B cell (primary cell): ENCODE results near the gene PRIMPOL. TPM values are rescaled to one million over a fixed set of nuclear protein-coding genes. Genes with fewer than 3 reads are reported as not detected.
"Not testable (repeated sequence)": the region's sequence is repeated elsewhere in the genome, so short reads cannot be mapped to it uniquely, and the experiment has no call there.

Source experiments
- ATAC-seq: fragments of 200-7000 bp; cut with Tn5 transposase; one replicate; pipeline ENCODE4 v1.10.0; 2021; ENCODE audit warnings: low read depth, mild to moderate bottlenecking, moderate number of reproducible peaks, moderate library complexity
- CTCF ChIA-PET: fragments of 350-600 bp; sonication (Branson Sonifier 250); formaldehyde crosslinking; loops from one replicate; lab custom pipeline; 2021; ENCODE audit warnings: antibody characterized with exemption, inconsistent platforms; lab: Charles Lee
- POLR2A ChIA-PET: fragments of 350-600 bp; sonication (Branson Sonifier 250); formaldehyde crosslinking; loops from one replicate; lab custom pipeline; 2021; ENCODE audit warnings: antibody characterized with exemption; lab: Charles Lee
- DNase-seq: peaks from one replicate; pipeline ENCODE4 v3.0.0; 2013
- H2AFZ ChIP-seq: 2 replicates; pipeline ENCODE4 v1.6.1; 2012; ENCODE audit warnings: mild to moderate bottlenecking, low read depth, low read length; ENCODE audit not compliant: insufficient read depth, poor library complexity, severe bottlenecking
- H3K27ac ChIP-seq, 2 donors: 1 replicate in 1 of 2; 2 replicates in 1 of 2; pipeline ENCODE4 v1.5.1; 2012 to 2013; ENCODE audit warnings: low read length in 2 of 2, mild to moderate bottlenecking in 2 of 2, moderate library complexity in 1 of 2
- H3K27me3 ChIP-seq, 4 experiments: fragments of 200-600 bp in 1 of 4; sonication (generic) in 1 of 4; replicated peaks in 1 of 4; 1 replicate in 2 of 4; 2 replicates in 2 of 4; pipeline versions ENCODE4 v1.6.1 to v1.7.0; 2013 to 2016; ENCODE audit warnings: low read length in 3 of 4, mild to moderate bottlenecking in 2 of 4, mixed read lengths in 1 of 4, moderate library complexity in 1 of 4; ENCODE audit not compliant: insufficient read depth in 4 of 4, control insufficient read depth in 3 of 4; ENCODE audit errors: control extremely low read depth in 1 of 4
- H3K36me3 ChIP-seq, 2 experiments: replicated peaks in 1 of 2; 1 replicate in 1 of 2; 2 replicates in 1 of 2; pipeline versions ENCODE4 v1.6.1 to v1.7.1; 2013; ENCODE audit warnings: low read length in 1 of 2; ENCODE audit not compliant: insufficient read depth in 2 of 2, control insufficient read depth in 1 of 2; ENCODE audit errors: control extremely low read depth in 1 of 2, extremely low read depth in 1 of 2
- H3K4me1 ChIP-seq, 2 donors: fragments of 200-600 bp in 1 of 2; sonication (generic) in 1 of 2; 1 replicate in 1 of 2; 2 replicates in 1 of 2; pipeline versions ENCODE4 v1.5.1 to v1.6.1; 2013 to 2017; ENCODE audit warnings: low read length in 2 of 2; ENCODE audit not compliant: control insufficient read depth in 2 of 2, insufficient read depth in 2 of 2
- H3K4me2 ChIP-seq: replicated peaks from 2 replicates; pipeline ENCODE3; 2012; ENCODE audit warnings: mild to moderate bottlenecking, low read depth, low read length; ENCODE audit not compliant: poor library complexity, severe bottlenecking
- H3K4me3 ChIP-seq, 5 experiments: fragments of 200-600 bp in 1 of 5; sonication (generic) in 1 of 5; 1 replicate in 3 of 5; 2 replicates in 2 of 5; pipeline versions ENCODE4 v1.5.1 to v1.7.0; 2011 to 2016; ENCODE audit warnings: low read length in 4 of 5, mild to moderate bottlenecking in 4 of 5, low read depth in 2 of 5, control low read depth in 1 of 5, moderate library complexity in 1 of 5; ENCODE audit not compliant: insufficient read depth in 1 of 5; ENCODE audit errors: control extremely low read depth in 1 of 5, extremely low read depth in 1 of 5
- H3K79me2 ChIP-seq: fragments of 200-600 bp; sonication (generic); one replicate; pipeline ENCODE4 v1.6.0; 2016; ENCODE audit warnings: low read length; ENCODE audit not compliant: control insufficient read depth, insufficient read depth
- H3K9ac ChIP-seq: fragments of 200-600 bp; sonication (generic); 2 replicates; pipeline ENCODE4 v1.6.1; 2017; ENCODE audit warnings: mild to moderate bottlenecking, low read length, moderate library complexity
- H3K9me3 ChIP-seq, 3 donors: one replicate each; pipeline versions ENCODE4 v1.6.1 to v1.7.1; 2013; ENCODE audit warnings: low read length in 2 of 3; ENCODE audit not compliant: control insufficient read depth in 2 of 3, insufficient read depth in 1 of 3; ENCODE audit errors: control extremely low read depth in 1 of 3
- H4K20me1 ChIP-seq: 2 replicates; pipeline ENCODE4 v1.6.0; 2012; ENCODE audit warnings: mild to moderate bottlenecking, low read length; ENCODE audit not compliant: insufficient read depth, control insufficient read depth, poor library complexity, severe bottlenecking
- H3K27ac Mint-ChIP-seq: one replicate; pipeline ENCODE4 v1.8.0; 2021; ENCODE audit warnings: mixed read lengths
- H3K27me3 Mint-ChIP-seq: one replicate; pipeline ENCODE4 v1.8.0; 2021; ENCODE audit warnings: mixed read lengths
- H3K4me1 Mint-ChIP-seq: one replicate; pipeline ENCODE4 v1.8.0; 2021; ENCODE audit warnings: mixed read lengths
- H3K4me3 Mint-ChIP-seq: one replicate; pipeline ENCODE4 v1.8.0; 2021; ENCODE audit warnings: mixed read lengths
- H3K9me3 Mint-ChIP-seq: one replicate; pipeline ENCODE4 v1.8.0; 2022; ENCODE audit warnings: mixed read lengths; ENCODE audit not compliant: insufficient read depth
- CTCF ChIP-seq: fragments of 200-600 bp; IDR thresholded peaks from one replicate; pipeline ENCODE4 v1.8.0; 2022; ENCODE audit warnings: antibody characterized with exemption, mild to moderate bottlenecking
- EZH2 ChIP-seq: IDR thresholded peaks from 2 replicates; pipeline ENCODE4 v1.6.1; 2012; ENCODE audit warnings: borderline replicate concordance, low read depth, mild to moderate bottlenecking, moderate library complexity, low read length; ENCODE audit not compliant: insufficient read depth, poor library complexity, severe bottlenecking
- WGBS: methylation state at CpG from one replicate; pipeline ENCODE4 v1.1.5; 2013; ENCODE audit warnings: missing lambda C conversion rate; ENCODE audit not compliant: insufficient coverage; 5-methylcytosine and 5-hydroxymethylcytosine counted together
- intact Hi-C: fragments of 100-400 bp; cut with micrococcal nuclease; formaldehyde crosslinking; loops from one replicate; pipeline ENCODE4 v1.10.0; 2022
- polyA plus RNA-seq: library from polyadenylated mRNA; depleted of rRNA; stranded (reverse); fragments of >200 nt; gene quantifications from 2 replicates; pipeline ENCODE4 v1.2.3, GENCODE V29; 2012
- total RNA-seq, 2 donors: library from RNA; stranded (reverse); fragments of 120-200 nt in 1 of 2; gene quantifications; 1 replicate in 1 of 2; 2 replicates in 1 of 2; pipeline versions ENCODE4 v1.2.3 to v1.2.4, GENCODE V29; 2013 to 2022

The PRIMPOL gene
- total and polyA plus RNA-seq, 2 donors (not counting 1 experiment from before 2014, with no cell fraction given), result 15.4 to 16.3 TPM

DNA sequence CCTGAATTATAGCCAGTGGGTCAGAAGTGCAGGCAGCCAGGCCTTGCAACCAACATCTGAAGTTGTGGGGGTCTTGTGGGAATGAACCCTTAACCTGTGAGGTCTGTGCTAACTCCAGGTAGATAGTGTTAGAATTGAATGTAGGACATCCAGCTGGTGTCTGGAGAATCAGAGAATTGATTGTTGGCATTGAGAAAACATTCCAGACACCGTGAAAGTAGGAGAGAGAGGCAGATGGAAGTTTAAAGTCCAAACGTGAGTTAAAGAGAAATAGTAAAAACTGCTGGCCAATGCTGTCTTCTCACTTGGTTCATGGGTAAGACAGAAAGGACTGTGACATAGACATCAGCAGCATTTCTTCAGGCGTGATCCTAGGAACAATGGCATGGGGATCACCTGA, 28.0 kb upstream of the PRIMPOL start:
- H4K20me1 ChIP-seq, result no peaks in the 10 kb centered on the region
- 98% methylated on average over 3 of the region's 3 CpGs for WGBS
- no peaks in the 10 kb centered on the region for H3K9me3 ChIP-seq
- no peak overlapping the region for H3K27ac Mint-ChIP-seq
- ChIA-PET POLR2A (no interaction called here), CTCF (no interaction called here)
- no peak overlapping the region for H3K9ac ChIP-seq
- TF ChIP-seq EZH2, result no peak
- no peak for TF ChIP-seq CTCF
- no peaks in the 10 kb centered on the region for H3K27me3 ChIP-seq
- no peaks in the 10 kb centered on the region for H3K27me3 Mint-ChIP-seq
- H3K27ac ChIP-seq, result no peak overlapping the region
- no peak for DNase-seq
- H3K9me3 Mint-ChIP-seq, result no peaks in the 10 kb centered on the region
- peaks cover 0 to 2% of the 10 kb centered on the region in 2 experiments for H3K36me3 ChIP-seq
- H3K4me2 ChIP-seq, result no peak overlapping the region
- no peak overlapping the region for H3K4me3 ChIP-seq
- no peak overlapping the region for H2AFZ ChIP-seq
- no peak overlapping the region for H3K4me3 Mint-ChIP-seq
- intact Hi-C loops, result no loop called here
- no peak for ATAC-seq
- H3K4me1 Mint-ChIP-seq, result peaks cover 23% of the 10 kb centered on the region
- peaks cover 0 to 4% of the 10 kb centered on the region in 2 donors for H3K4me1 ChIP-seq
- no peaks in the 10 kb centered on the region for H3K79me2 ChIP-seq

- ATAC-seq, H3K27me3 Mint-ChIP-seq, POLR2A ChIA-PET, H3K4me2 ChIP-seq, H3K9ac ChIP-seq, H3K9me3 ChIP-seq, H2AFZ ChIP-seq, H3K79me2 ChIP-seq, H3K4me3 ChIP-seq, H4K20me1 ChIP-seq, H3K27ac ChIP-seq, intact Hi-C loops, H3K9me3 Mint-ChIP-seq, H3K27ac Mint-ChIP-seq, H3K4me1 ChIP-seq, H3K27me3 ChIP-seq, DNase-seq: not testable (repeated sequence)
- CTCF ChIA-PET, result interaction anchor here (0.9 kb wide), 1 partner anchor 360 kb away, joined by 3 read pairs; no protein-coding TSS in a partner anchor
- H3K36me3 ChIP-seq, result peaks cover 0 to 24% of the 10 kb centered on the region in 2 experiments
- peaks cover 10% of the 10 kb centered on the region for H3K4me1 Mint-ChIP-seq
- peak overlapping the region; percentile 16 for H3K4me3 Mint-ChIP-seq
- whole genome bisulfite sequencing, result 100% methylated on average over 3 of the region's 3 CpGs
Measured at GRCh38 chr4:184624504-184624903, 25.0 kb upstream of the PRIMPOL start.
